Upper lobe of left lung (tissue), 4 donors: Measurements from ENCODE around the gene JAM3.

Source experiments
- CTCF ChIP-seq, 6 experiments: fragments of 450-650 bp in 4 of 6; fragments of 200-600 bp in 2 of 6; sonication (generic) in 2 of 6; IDR thresholded peaks; one replicate each; pipeline ENCODE4 v1.5.1; 2016 to 2019; ENCODE audit warnings: antibody characterized with exemption in 6 of 6
- EP300 ChIP-seq, 4 donors: sonication (generic); formaldehyde crosslinking; IDR thresholded peaks; one replicate each; pipeline ENCODE4 v1.5.1; 2017; ENCODE audit warnings: antibody characterized with exemption in 4 of 4, control low read depth in 2 of 4
- POLR2A ChIP-seq, 4 donors: fragments of 450-650 bp; IDR thresholded peaks; one replicate each; pipeline ENCODE4 v1.5.1; 2016 to 2017; ENCODE audit warnings: antibody characterized with exemption in 4 of 4, mild to moderate bottlenecking in 2 of 4

- TF ChIP-seq CTCF (IDR thresholded peaks at IDR 0.05) = no peak
- TF ChIP-seq POLR2A (IDR thresholded peaks at IDR 0.05) = no peak
- TF ChIP-seq EP300 (IDR thresholded peaks at IDR 0.05) = no peak
Observed at GRCh38 chr11:134033276-134033675, 35.6 kb upstream of the JAM3 start.
